ENCODE results near the gene SELE.

Gene SELE

GRCh38 chr1:169708647-169709046 lies 25.2 kb downstream of the SELE start:
- H3K27ac ChIP-seq, result no peak overlapping the region
- TF ChIP-seq ZFX (IDR thresholded peaks at IDR 0.05), result no peak
- TF ChIP-seq, protein P1, sequence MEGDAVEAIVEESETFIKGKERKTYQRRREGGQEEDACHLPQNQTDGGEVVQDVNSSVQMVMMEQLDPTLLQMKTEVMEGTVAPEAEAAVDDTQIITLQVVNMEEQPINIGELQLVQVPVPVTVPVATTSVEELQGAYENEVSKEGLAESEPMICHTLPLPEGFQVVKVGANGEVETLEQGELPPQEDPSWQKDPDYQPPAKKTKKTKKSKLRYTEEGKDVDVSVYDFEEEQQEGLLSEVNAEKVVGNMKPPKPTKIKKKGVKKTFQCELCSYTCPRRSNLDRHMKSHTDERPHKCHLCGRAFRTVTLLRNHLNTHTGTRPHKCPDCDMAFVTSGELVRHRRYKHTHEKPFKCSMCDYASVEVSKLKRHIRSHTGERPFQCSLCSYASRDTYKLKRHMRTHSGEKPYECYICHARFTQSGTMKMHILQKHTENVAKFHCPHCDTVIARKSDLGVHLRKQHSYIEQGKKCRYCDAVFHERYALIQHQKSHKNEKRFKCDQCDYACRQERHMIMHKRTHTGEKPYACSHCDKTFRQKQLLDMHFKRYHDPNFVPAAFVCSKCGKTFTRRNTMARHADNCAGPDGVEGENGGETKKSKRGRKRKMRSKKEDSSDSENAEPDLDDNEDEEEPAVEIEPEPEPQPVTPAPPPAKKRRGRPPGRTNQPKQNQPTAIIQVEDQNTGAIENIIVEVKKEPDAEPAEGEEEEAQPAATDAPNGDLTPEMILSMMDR (conservative IDR thresholded peaks at IDR 0.05), result no peak

- H3K27ac ChIP-seq, result no peak overlapping the region
These were observed 25.8 kb downstream of the SELE start for GRCh38 chr1:169707912-169708604.

DNA sequence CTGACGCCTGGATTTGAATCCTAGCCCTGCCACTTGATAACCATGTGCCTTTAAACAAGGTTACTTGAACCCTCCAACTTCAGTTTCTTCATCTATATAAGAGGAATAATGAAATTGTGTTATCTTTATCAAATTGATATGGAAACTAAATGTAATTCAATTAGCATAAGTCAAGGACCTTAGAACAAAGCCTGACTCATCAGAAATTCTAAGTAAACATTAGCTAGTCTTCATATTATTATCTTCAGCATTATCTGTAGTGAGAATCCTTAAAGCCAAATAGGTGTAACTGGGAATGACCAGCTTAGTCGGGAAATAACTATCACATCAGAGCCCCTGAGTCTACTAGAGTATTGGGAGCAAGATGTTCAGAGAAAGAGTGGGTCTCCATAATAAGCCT lies 29.1 kb downstream of the SELE start:
- no peak overlapping the region for H3K27ac ChIP-seq
- TF ChIP-seq ZFX (IDR thresholded peaks at IDR 0.05), result no peak
- TF ChIP-seq, protein P1 (conservative IDR thresholded peaks at IDR 0.05), result no peak

More at GRCh38 chr1:169707912-169708604, 25.8 kb downstream of the SELE start:
- TF ChIP-seq, protein P1 (conservative IDR thresholded peaks at IDR 0.05), result no peak
- TF ChIP-seq ZFX (IDR thresholded peaks at IDR 0.05), result no peak

GRCh38 chr1:169701261-169702005 lies 32.4 kb downstream of the SELE start:
- TF ChIP-seq, protein P1 (conservative IDR thresholded peaks at IDR 0.05), result no peak
- TF ChIP-seq ZFX (IDR thresholded peaks at IDR 0.05), result no peak
- no peak overlapping the region for H3K27ac ChIP-seq

DNA sequence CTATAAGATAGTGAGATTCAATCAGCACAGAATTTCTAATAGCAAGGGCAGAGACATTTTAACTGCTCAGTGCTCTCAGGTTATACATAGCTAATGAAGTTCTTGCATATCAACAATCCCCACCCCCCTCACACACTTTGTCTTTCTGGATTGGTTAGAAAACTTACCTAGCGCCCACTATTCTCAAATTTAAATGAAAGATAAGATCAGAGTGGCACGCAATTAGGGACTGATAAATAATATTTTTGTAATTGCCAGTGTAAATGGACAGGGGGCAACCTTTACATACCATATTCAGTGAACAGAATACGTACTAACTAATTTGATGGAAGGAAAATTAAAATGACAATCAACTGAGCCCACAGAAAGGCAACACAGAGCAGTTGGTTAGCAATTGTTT lies 34.2 kb downstream of the SELE start:
- no peak overlapping the region for H3K27ac ChIP-seq
- TF ChIP-seq, protein P1 (conservative IDR thresholded peaks at IDR 0.05), result peak; percentile 29
- TF ChIP-seq ZFX (IDR thresholded peaks at IDR 0.05), result no peak

- no peak overlapping the region for H3K27ac ChIP-seq
- TF ChIP-seq ZFX (IDR thresholded peaks at IDR 0.05), result no peak
- TF ChIP-seq, protein P1 (conservative IDR thresholded peaks at IDR 0.05), result no peak
These were observed 34.9 kb downstream of the SELE start for GRCh38 chr1:169698976-169699375.

GRCh38 chr1:169697755-169698154 lies 36.1 kb downstream of the SELE start:
- no peak for TF ChIP-seq ZFX (IDR thresholded peaks at IDR 0.05)
- H3K27ac ChIP-seq, result no peak overlapping the region
